Gastroesophageal sphincter (tissue), 3 donors: ENCODE data around the gene RAB9A.

Source experiments
- CTCF ChIP-seq, 4 experiments: fragments of 200-600 bp in 2 of 4; fragments of 450-650 bp in 2 of 4; sonication (generic) in 1 of 4; IDR thresholded peaks; one replicate each; pipeline ENCODE4 v1.5.1; 2017 to 2019; ENCODE audit warnings: antibody characterized with exemption in 4 of 4, mild to moderate bottlenecking in 2 of 4, moderate library complexity in 2 of 4
- EP300 ChIP-seq: sonication (generic); formaldehyde crosslinking; IDR thresholded peaks from one replicate; pipeline ENCODE4 v1.6.1; 2017; ENCODE audit warnings: antibody characterized with exemption, mild to moderate bottlenecking
- POLR2A ChIP-seq, 2 donors: fragments of 450-650 bp; IDR thresholded peaks; one replicate each; pipeline ENCODE4 v1.6.1; 2017; ENCODE audit warnings: antibody characterized with exemption in 2 of 2, mild to moderate bottlenecking in 2 of 2, moderate library complexity in 1 of 2

- TF ChIP-seq CTCF (IDR thresholded peaks at IDR 0.05) (no peak), EP300 (no peak), POLR2A (IDR thresholded peaks at IDR 0.05) (no peak)
Measured at GRCh38 chrX:13681595-13681994, 7.3 kb upstream of the RAB9A start.
